ENCODE results near the gene OSBPL3. TPM values are rescaled to one million over a fixed set of nuclear protein-coding genes. Genes with fewer than 3 reads are reported as not detected.

OSBPL3 gene
- total RNA-seq, 1 experiment from 2014 or later, result 8.6 TPM

GRCh38 chr7:24908166-24908565 is 71.8 kb downstream of the OSBPL3 start:
- H4K8ac ChIP-seq (replicated peaks; ENCODE audit: insufficient read length, low read depth, low read length), result no peak overlapping the region
- H3K27ac ChIP-seq (ENCODE audit: insufficient read length, low read depth, low read length), result no peak overlapping the region
- no peak overlapping the region for H4K5ac ChIP-seq (ENCODE audit: insufficient read length, low read depth, low read length)
- no peak overlapping the region for H2AK5ac ChIP-seq (ENCODE audit: insufficient read length, low read length)
- no peak overlapping the region for H3K56ac ChIP-seq (ENCODE audit: insufficient read length, low read depth, low read length)
- H3K79me2 ChIP-seq (ENCODE audit: insufficient read depth, low read length), result peaks cover 5% of the 10 kb centered on the region; the same call in 1 of the 2 replicates
- H2BK5ac ChIP-seq (ENCODE audit: insufficient read length, low read length), result no peak overlapping the region
- H3K4me1 Mint-ChIP-seq, result peaks cover 8 to 13% of the 10 kb centered on the region in 2 experiments
- no peaks in the 10 kb centered on the region for H3K79me1 ChIP-seq (ENCODE audit: insufficient read depth, low read depth, low read length, poor library complexity, severe bottlenecking)
- H3K27me3 ChIP-seq (ENCODE audit: insufficient read depth, low read length), result no peaks in the 10 kb centered on the region
- H3K18ac ChIP-seq (ENCODE audit: insufficient read length, low read depth, low read length), result no peak overlapping the region
- H3K9me3 ChIP-seq (ENCODE audit: control insufficient read depth, low read depth, low read length), result no peaks in the 10 kb centered on the region
- no peak overlapping the region for H3K27ac Mint-ChIP-seq
- H3K36me3 Mint-ChIP-seq (ENCODE audit: insufficient read depth in 1 of 3, low read depth in 3 of 3), result no peaks in the 10 kb centered on the region
- H3T11ph ChIP-seq (ENCODE audit: low read length), result no peak overlapping the region
- no peaks in the 10 kb centered on the region for H4K20me1 ChIP-seq (ENCODE audit: control insufficient read depth, insufficient read depth, insufficient read length)
- no peak for DNase-seq
- H3K9me3 Mint-ChIP-seq, result no peaks in the 10 kb centered on the region
- no peak overlapping the region for H3K14ac ChIP-seq (ENCODE audit: insufficient read depth, low read length)
- no peak overlapping the region for H3K9ac ChIP-seq (ENCODE audit: extremely low read depth, insufficient read length, low read length)
- no peaks in the 10 kb centered on the region for H3K27me3 Mint-ChIP-seq (ENCODE audit: low read depth)
- H3K4me2 ChIP-seq (ENCODE audit: insufficient read depth, insufficient read length, low read length), result no peak overlapping the region
- H3K23me2 ChIP-seq (ENCODE audit: insufficient read length, low read depth, low read length, poor library complexity, severe bottlenecking), result no peaks in the 10 kb centered on the region
- no peak overlapping the region for H2AFZ ChIP-seq (ENCODE audit: low read length)
- H3K4ac ChIP-seq (ENCODE audit: low read depth, low read length), result no peak overlapping the region
- no peak overlapping the region for H2BK120ac ChIP-seq (ENCODE audit: low read depth, low read length, poor library complexity, severe bottlenecking)
- no peak for TF ChIP-seq CTCF (conservative IDR thresholded peaks at IDR 0.05)
- no peak overlapping the region for H3K4me3 Mint-ChIP-seq
- H2BK12ac ChIP-seq (ENCODE audit: insufficient read length, low read depth, low read length), result no peak overlapping the region
- no peak overlapping the region for H4K91ac ChIP-seq (ENCODE audit: insufficient read length, low read depth, low read length)
- no CpG with 5 or more reads among the region's 3 CpGs for WGBS (ENCODE audit: extremely low coverage, insufficient read length, low lambda C conversion rate)
- H3K4me1 ChIP-seq (ENCODE audit: insufficient read depth, low read length), result 0 out of 2 replicates have a peak, but pooled peaks cover 3% of the 10 kb centered on the region
- H3K23ac ChIP-seq (ENCODE audit: insufficient read length, low read depth, low read length), result no peak overlapping the region
- no peak overlapping the region for H2BK15ac ChIP-seq (ENCODE audit: low read depth, low read length)
- H2BK20ac ChIP-seq (ENCODE audit: low read depth, low read length, poor library complexity, severe bottlenecking), result no peak overlapping the region

All from H9 (cell line).